Colonic mucosa (tissue), 4 donors: ENCODE results near the gene CDC42EP4. TPM values are rescaled to one million over a fixed set of nuclear protein-coding genes. Genes with fewer than 3 reads are reported as not detected.
A peak's percentile ranks its signal among the peaks of the same experiment; 100 is the strongest.

Experiments used
- DNase-seq: peaks from one replicate; pipeline ENCODE4 v3.0.0-alpha.2; 2020
- H3K27ac ChIP-seq: fragments of 200-600 bp; one replicate; pipeline ENCODE4 v1.8.0; 2021
- H3K27me3 ChIP-seq: fragments of 200-600 bp; one replicate; pipeline ENCODE4 v1.8.0; 2021
- H3K36me3 ChIP-seq: fragments of 200-600 bp; one replicate; pipeline ENCODE4 v1.8.0; 2021
- H3K4me1 ChIP-seq: fragments of 200-600 bp; one replicate; pipeline ENCODE4 v1.8.0; 2021; ENCODE audit warnings: mild to moderate bottlenecking
- H3K4me3 ChIP-seq: fragments of 200-600 bp; one replicate; pipeline ENCODE4 v1.8.0; 2021
- H3K9ac ChIP-seq, 2 donors: one replicate each; pipeline ENCODE4 v1.7.0; 2013; ENCODE audit warnings: control low read depth in 2 of 2, low read depth in 2 of 2, low read length in 2 of 2
- H3K9me3 ChIP-seq: fragments of 200-600 bp; one replicate; pipeline ENCODE4 v1.8.0; 2021
- CTCF ChIP-seq: fragments of 200-600 bp; IDR thresholded peaks from one replicate; pipeline ENCODE4 v1.8.0; 2022; ENCODE audit warnings: antibody characterized with exemption, mild to moderate bottlenecking
- intact Hi-C: fragments of 100-400 bp; cut with DNase I; formaldehyde crosslinking; loops from one replicate; pipeline ENCODE4 v1.14.1; 2022
- total RNA-seq, 2 donors: library from RNA; stranded (reverse); fragmentation: NEBNext Ultra II Directional in 1 of 2; extraction: Animal tissue kit (Norgen Biotek cat#: 25700) in 1 of 2; gene quantifications; one replicate each; pipeline ENCODE4 v1.2.1, GENCODE V29; 2021
- donor health status: healthy.
- donor health status: DM: no; HTN: no; CAD: no.
- donor health status: DM: no; HTN: no; CAD: no.

CDC42EP4 gene
- total RNA-seq, 2 donors from 2014 or later = 52.8 to 65.3 TPM

GRCh38 chr17:73351764-73352163, 40.0 kb upstream of the CDC42EP4 start:
- intact Hi-C loops = no loop called here
- Histone ChIP-seq H3K27ac (no peak overlapping the region), H3K4me3 (no peak overlapping the region), H3K9me3 (no peaks in the 10 kb centered on the region), H3K36me3 (no peaks in the 10 kb centered on the region), H3K27me3 (no peaks in the 10 kb centered on the region), H3K9ac (no peak overlapping the region), H3K4me1 (no peaks in the 10 kb centered on the region)
- no peak for DNase-seq
- TF ChIP-seq CTCF = no peak

- Histone ChIP-seq H3K9ac (no peak overlapping the region), H3K9me3 (no peaks in the 10 kb centered on the region), H3K27ac (no peak overlapping the region), H3K27me3 (no peaks in the 10 kb centered on the region), H3K36me3 (no peaks in the 10 kb centered on the region), H3K4me3 (no peak overlapping the region), H3K4me1 (no peaks in the 10 kb centered on the region)
- DNase-seq = no peak
- intact Hi-C loops = no loop called here
- no peak for TF ChIP-seq CTCF
Observed at GRCh38 chr17:73350864-73351263, 39.1 kb upstream of the CDC42EP4 start.

GRCh38 chr17:73349647-73350046, 37.8 kb upstream of the CDC42EP4 start:
- Histone ChIP-seq H3K4me1 (no peaks in the 10 kb centered on the region), H3K9ac (peak overlapping the region in 1 of 2 donors; percentile 24), H3K27me3 (no peaks in the 10 kb centered on the region), H3K36me3 (no peaks in the 10 kb centered on the region), H3K4me3 (no peak overlapping the region), H3K9me3 (no peaks in the 10 kb centered on the region), H3K27ac (peak overlapping the region; percentile 16)
- DNase-seq = no peak
- TF ChIP-seq CTCF = no peak
- intact Hi-C loops = no loop called here

- no peaks in the 10 kb centered on the region for H3K27me3 ChIP-seq
- intact Hi-C loops = no loop called here
- no peak overlapping the region for H3K4me3 ChIP-seq
- TF ChIP-seq CTCF = no peak
- peak overlapping the region; percentile 16 for H3K27ac ChIP-seq
- H3K36me3 ChIP-seq = no peaks in the 10 kb centered on the region
- no peaks in the 10 kb centered on the region for H3K9me3 ChIP-seq
- no peak overlapping the region for H3K9ac ChIP-seq
- DNase-seq = no peak
- no peaks in the 10 kb centered on the region for H3K4me1 ChIP-seq
Observed at GRCh38 chr17:73349138-73349537, 37.3 kb upstream of the CDC42EP4 start.

GRCh38 chr17:73348829-73349095, 37.0 kb upstream of the CDC42EP4 start:
- Histone ChIP-seq H3K36me3 (no peaks in the 10 kb centered on the region), H3K9ac (no peak overlapping the region), H3K9me3 (no peaks in the 10 kb centered on the region), H3K4me3 (no peak overlapping the region), H3K27me3 (no peaks in the 10 kb centered on the region), H3K27ac (peak overlapping the region; percentile 16), H3K4me1 (no peaks in the 10 kb centered on the region)
- intact Hi-C loops = no loop called here
- no peak for TF ChIP-seq CTCF
- no peak for DNase-seq
